Lower leg skin (tissue), 3 donors: Measurements from ENCODE around the gene H6PD.

Source experiments
- CTCF ChIP-seq, 3 donors: fragments of 450-650 bp; IDR thresholded peaks; one replicate each; pipeline ENCODE4 v1.5.1; 2016; ENCODE audit warnings: antibody characterized with exemption in 3 of 3, mild to moderate bottlenecking in 3 of 3, moderate library complexity in 2 of 3
- POLR2A ChIP-seq, 2 donors: fragments of 450-650 bp; IDR thresholded peaks; one replicate each; pipeline ENCODE4 v1.6.1; 2016 to 2017; ENCODE audit warnings: antibody characterized with exemption in 2 of 2, mild to moderate bottlenecking in 1 of 2, moderate library complexity in 1 of 2

- TF ChIP-seq CTCF (IDR thresholded peaks at IDR 0.05) (no peak), POLR2A (IDR thresholded peaks at IDR 0.05) (no peak)
Observed at GRCh38 chr1:9296850-9297249, 62.3 kb downstream of the H6PD start.
